HEK293 (cell line): ENCODE measurements around the gene SLC31A1.

Experiments used
- CTCF ChIA-PET: fragments of 350-600 bp; formaldehyde crosslinking; extraction: SDS; loops from one replicate; lab custom pipeline; 2021; ENCODE audit warnings: antibody characterized with exemption; lab: Yijun Ruan, JAX
- POLR2A ChIA-PET: fragments of 300-600 bp; formaldehyde crosslinking; extraction: SDS; loops from one replicate; lab custom pipeline; 2020; ENCODE audit warnings: antibody characterized with exemption, inconsistent platforms; lab: Yijun Ruan, JAX
- H3K27ac ChIP-seq: fragments of 200-500 bp; sonication (Bioruptor generic); 2 replicates; pipeline ENCODE4 v1.5.1; 2014; ENCODE audit warnings: low read depth, low read length, control low read depth, inconsistent platforms; ENCODE audit errors: extremely low read depth
- H3K36me3 ChIP-seq, 2 experiments: fragments of 200-500 bp in 1 of 2; sonication (Bioruptor generic) in 1 of 2; 1 replicate in 1 of 2; 2 replicates in 1 of 2; pipeline ENCODE4 v1.5.1; 2014 to 2017; ENCODE audit warnings: inconsistent platforms in 2 of 2, low read length in 2 of 2; ENCODE audit not compliant: control insufficient read depth in 2 of 2, insufficient read depth in 1 of 2
- H3K4me1 ChIP-seq: fragments of 200-500 bp; sonication (Bioruptor generic); 2 replicates; pipeline ENCODE4 v1.5.1; 2014; ENCODE audit warnings: mild to moderate bottlenecking, low read length, inconsistent platforms; ENCODE audit not compliant: control insufficient read depth, insufficient read depth
- H3K4me3 ChIP-seq: 2 replicates; pipeline ENCODE4 v1.5.1; 2011; ENCODE audit warnings: low read depth, mild to moderate bottlenecking, control low read depth, low read length, moderate library complexity
- H3K9me3 ChIP-seq: fragments of 200-500 bp; sonication (Bioruptor generic); 2 replicates; pipeline ENCODE4 v1.5.1; 2014; ENCODE audit warnings: low read depth, low read length, inconsistent platforms; ENCODE audit not compliant: control insufficient read depth, insufficient read depth
- AEBP2 ChIP-seq: fragments of 450-650 bp; formaldehyde crosslinking; IDR thresholded peaks from 2 replicates; pipeline ENCODE4 v1.5.1; 2016; ENCODE audit warnings: missing biosample characterization, missing genetic modification characterization, borderline replicate concordance
- GFI1B ChIP-seq: fragments of 450-650 bp; formaldehyde crosslinking; IDR thresholded peaks from 2 replicates; pipeline ENCODE4 v1.5.1; 2016; ENCODE audit warnings: missing biosample characterization, missing genetic modification characterization
- HOXC10 ChIP-seq: sonication (generic); formaldehyde crosslinking; IDR thresholded peaks from 2 replicates; pipeline ENCODE4 v1.8.1; 2023; ENCODE audit warnings: mild to moderate bottlenecking, missing genetic modification reagents
- KLF1 ChIP-seq: fragments of 450-650 bp; formaldehyde crosslinking; IDR thresholded peaks from 2 replicates; pipeline ENCODE4 v1.5.1; 2016; ENCODE audit warnings: missing biosample characterization, missing genetic modification characterization
- MZF1 ChIP-seq: fragments of 450-650 bp; formaldehyde crosslinking; IDR thresholded peaks from 2 replicates; pipeline ENCODE4 v1.5.1; 2017; ENCODE audit warnings: missing biosample characterization, missing genetic modification characterization, borderline replicate concordance
- PRDM6 ChIP-seq: fragments of 450-650 bp; formaldehyde crosslinking; IDR thresholded peaks from 2 replicates; pipeline ENCODE4 v1.5.1; 2017; ENCODE audit warnings: missing biosample characterization, missing genetic modification characterization
- SCRT1 ChIP-seq: fragments of 450-650 bp; formaldehyde crosslinking; IDR thresholded peaks from 2 replicates; pipeline ENCODE4 v1.5.1; 2016; ENCODE audit warnings: missing biosample characterization, missing genetic modification characterization, borderline replicate concordance
- SP7 ChIP-seq: fragments of 450-650 bp; formaldehyde crosslinking; IDR thresholded peaks from 2 replicates; pipeline ENCODE4 v1.5.1; 2016; ENCODE audit warnings: missing biosample characterization, missing genetic modification characterization
- ZBTB21 ChIP-seq: fragments of 450-650 bp; formaldehyde crosslinking; IDR thresholded peaks from 2 replicates; pipeline ENCODE4 v1.5.1; 2017; ENCODE audit warnings: missing biosample characterization, missing genetic modification characterization
- ZNF175 ChIP-seq: fragments of 450-650 bp; formaldehyde crosslinking; IDR thresholded peaks from 2 replicates; pipeline ENCODE4 v1.5.1; 2016; ENCODE audit warnings: missing biosample characterization, missing genetic modification characterization
- ZNF211 ChIP-seq: fragments of 450-650 bp; formaldehyde crosslinking; IDR thresholded peaks from 2 replicates; pipeline ENCODE4 v1.5.1; 2016; ENCODE audit warnings: low read depth, missing biosample characterization, missing genetic modification characterization
- ZNF366 ChIP-seq: fragments of 450-650 bp; formaldehyde crosslinking; conservative IDR thresholded peaks from 2 replicates; pipeline ENCODE4 v1.5.1; 2016; ENCODE audit warnings: missing biosample characterization, missing genetic modification characterization
- ZNF416 ChIP-seq: fragments of 450-650 bp; formaldehyde crosslinking; IDR thresholded peaks from 2 replicates; pipeline ENCODE4 v1.5.1; 2016; ENCODE audit warnings: missing biosample characterization, missing genetic modification characterization
- ZNF521 ChIP-seq: fragments of 450-650 bp; formaldehyde crosslinking; IDR thresholded peaks from 2 replicates; pipeline ENCODE4 v1.5.1; 2017; ENCODE audit warnings: missing biosample characterization, mild to moderate bottlenecking, missing genetic modification characterization
- ZNF530 ChIP-seq: fragments of 450-650 bp; formaldehyde crosslinking; IDR thresholded peaks from 2 replicates; pipeline ENCODE4 v1.5.1; 2016; ENCODE audit warnings: low read depth, missing biosample characterization, missing genetic modification characterization
- ZNF571 ChIP-seq: fragments of 450-650 bp; formaldehyde crosslinking; IDR thresholded peaks from 2 replicates; pipeline ENCODE4 v1.5.0; 2017; ENCODE audit warnings: missing biosample characterization, missing genetic modification characterization
- ZNF645 ChIP-seq: fragments of 450-650 bp; formaldehyde crosslinking; IDR thresholded peaks from 2 replicates; pipeline ENCODE4; 2016; ENCODE audit warnings: missing biosample characterization, missing genetic modification characterization
- ZSCAN16 ChIP-seq: fragments of 450-650 bp; formaldehyde crosslinking; IDR thresholded peaks from 2 replicates; pipeline ENCODE4 v1.5.1; 2016; ENCODE audit warnings: missing biosample characterization, missing genetic modification characterization
- TF ChIP-seq, protein P1 (sequence below): fragments of 450-650 bp; formaldehyde crosslinking; IDR thresholded peaks from 2 replicates; pipeline ENCODE4 v1.5.1; 2016; ENCODE audit warnings: missing biosample characterization, missing genetic modification characterization
- TF ChIP-seq, protein P2 (sequence below): fragments of 450-650 bp; formaldehyde crosslinking; IDR thresholded peaks from 2 replicates; pipeline ENCODE4 v1.5.1; 2017; ENCODE audit warnings: missing biosample characterization, missing genetic modification characterization

The SLC31A1 gene

DNA sequence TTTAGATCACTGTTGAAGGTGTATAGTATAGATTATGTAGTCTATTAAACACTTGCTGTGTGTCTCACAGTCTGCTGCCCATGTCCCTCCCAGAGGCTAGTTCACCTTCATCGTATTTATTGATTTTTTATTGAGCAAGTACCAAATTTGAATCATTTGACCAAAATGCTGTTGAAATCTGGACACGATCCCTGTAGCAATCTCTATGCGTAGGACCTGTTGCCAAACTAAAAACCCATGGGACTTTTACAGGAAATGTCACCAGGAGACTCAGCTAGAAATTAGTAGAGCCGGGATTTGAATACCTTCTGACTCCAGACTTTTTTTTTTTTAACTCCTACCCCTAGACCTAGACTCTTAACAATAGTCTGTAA lies 17.5 kb downstream of the SLC31A1 start:
- CTCF ChIA-PET: no interaction called here
- no peak overlapping the region for H3K27ac ChIP-seq
- H3K4me1 ChIP-seq: no peaks in the 10 kb centered on the region
- H3K36me3 ChIP-seq: no peaks in the 10 kb centered on the region
- H3K4me3 ChIP-seq: no peak overlapping the region
- no peaks in the 10 kb centered on the region for H3K9me3 ChIP-seq
- POLR2A ChIA-PET: no interaction called here
- TF ChIP-seq SP7 (tag by site-specific recombination): no peak
- no peak for TF ChIP-seq ZNF571 (tag by site-specific recombination)
- TF ChIP-seq ZNF366 (tag by site-specific recombination): no peak
- no peak for TF ChIP-seq ZNF645
- TF ChIP-seq PRDM6 (tag by site-specific recombination): no peak
- TF ChIP-seq ZSCAN16 (tag by site-specific recombination): no peak
- no peak for TF ChIP-seq ZBTB21 (tag by site-specific recombination)
- TF ChIP-seq ZNF521 (tag by site-specific recombination): no peak
- TF ChIP-seq HOXC10: no peak
- TF ChIP-seq, protein P1, sequence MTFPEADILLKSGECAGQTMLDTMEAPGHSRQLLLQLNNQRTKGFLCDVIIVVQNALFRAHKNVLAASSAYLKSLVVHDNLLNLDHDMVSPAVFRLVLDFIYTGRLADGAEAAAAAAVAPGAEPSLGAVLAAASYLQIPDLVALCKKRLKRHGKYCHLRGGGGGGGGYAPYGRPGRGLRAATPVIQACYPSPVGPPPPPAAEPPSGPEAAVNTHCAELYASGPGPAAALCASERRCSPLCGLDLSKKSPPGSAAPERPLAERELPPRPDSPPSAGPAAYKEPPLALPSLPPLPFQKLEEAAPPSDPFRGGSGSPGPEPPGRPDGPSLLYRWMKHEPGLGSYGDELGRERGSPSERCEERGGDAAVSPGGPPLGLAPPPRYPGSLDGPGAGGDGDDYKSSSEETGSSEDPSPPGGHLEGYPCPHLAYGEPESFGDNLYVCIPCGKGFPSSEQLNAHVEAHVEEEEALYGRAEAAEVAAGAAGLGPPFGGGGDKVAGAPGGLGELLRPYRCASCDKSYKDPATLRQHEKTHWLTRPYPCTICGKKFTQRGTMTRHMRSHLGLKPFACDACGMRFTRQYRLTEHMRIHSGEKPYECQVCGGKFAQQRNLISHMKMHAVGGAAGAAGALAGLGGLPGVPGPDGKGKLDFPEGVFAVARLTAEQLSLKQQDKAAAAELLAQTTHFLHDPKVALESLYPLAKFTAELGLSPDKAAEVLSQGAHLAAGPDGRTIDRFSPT: no peak
- TF ChIP-seq, protein P2, sequence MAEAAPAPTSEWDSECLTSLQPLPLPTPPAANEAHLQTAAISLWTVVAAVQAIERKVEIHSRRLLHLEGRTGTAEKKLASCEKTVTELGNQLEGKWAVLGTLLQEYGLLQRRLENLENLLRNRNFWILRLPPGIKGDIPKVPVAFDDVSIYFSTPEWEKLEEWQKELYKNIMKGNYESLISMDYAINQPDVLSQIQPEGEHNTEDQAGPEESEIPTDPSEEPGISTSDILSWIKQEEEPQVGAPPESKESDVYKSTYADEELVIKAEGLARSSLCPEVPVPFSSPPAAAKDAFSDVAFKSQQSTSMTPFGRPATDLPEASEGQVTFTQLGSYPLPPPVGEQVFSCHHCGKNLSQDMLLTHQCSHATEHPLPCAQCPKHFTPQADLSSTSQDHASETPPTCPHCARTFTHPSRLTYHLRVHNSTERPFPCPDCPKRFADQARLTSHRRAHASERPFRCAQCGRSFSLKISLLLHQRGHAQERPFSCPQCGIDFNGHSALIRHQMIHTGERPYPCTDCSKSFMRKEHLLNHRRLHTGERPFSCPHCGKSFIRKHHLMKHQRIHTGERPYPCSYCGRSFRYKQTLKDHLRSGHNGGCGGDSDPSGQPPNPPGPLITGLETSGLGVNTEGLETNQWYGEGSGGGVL: no peak
- TF ChIP-seq ZNF416 (tag by site-specific recombination): no peak
- no peak for TF ChIP-seq ZNF211 (tag by site-specific recombination)
- TF ChIP-seq KLF1: no peak
- TF ChIP-seq GFI1B (tag by site-specific recombination): no peak
- TF ChIP-seq SCRT1 (tag by site-specific recombination): no peak
- TF ChIP-seq ZNF175 (tag by site-specific recombination): no peak
- no peak for TF ChIP-seq ZNF530 (tag by site-specific recombination)
- no peak for TF ChIP-seq MZF1 (tag by site-specific recombination)
- TF ChIP-seq AEBP2 (tag by site-specific recombination): no peak
